ENCODE measurements around the gene SLC13A4. TPM values are rescaled to one million over a fixed set of nuclear protein-coding genes. Genes with fewer than 3 reads are reported as not detected.

SLC13A4 gene
- total and polyA plus RNA-seq, 8 donors, result 0.31 to 1.7 (median 1.6) TPM; not detected in 5

GRCh38 chr7:135756191-135756590 is 28.2 kb upstream of the SLC13A4 start:
- intact Hi-C loops (cut with DNase I; ENCODE audit: low total_unique reads), result no loop called here
- Histone ChIP-seq H3K4me3 (no peak overlapping the region), H3K4me1 (peaks cover 0 to 9% (median 0%) of the 10 kb centered on the region in 4 donors), H3K36me3 (no peaks in the 10 kb centered on the region), H3K27me3 (peaks cover 0 to 5% (median 0%) of the 10 kb centered on the region in 3 donors), H3K9me3 (no peaks in the 10 kb centered on the region), H3K27ac (peak overlapping the region in 1 of 5 donors; percentile 64)
- TF ChIP-seq, protein P1, sequence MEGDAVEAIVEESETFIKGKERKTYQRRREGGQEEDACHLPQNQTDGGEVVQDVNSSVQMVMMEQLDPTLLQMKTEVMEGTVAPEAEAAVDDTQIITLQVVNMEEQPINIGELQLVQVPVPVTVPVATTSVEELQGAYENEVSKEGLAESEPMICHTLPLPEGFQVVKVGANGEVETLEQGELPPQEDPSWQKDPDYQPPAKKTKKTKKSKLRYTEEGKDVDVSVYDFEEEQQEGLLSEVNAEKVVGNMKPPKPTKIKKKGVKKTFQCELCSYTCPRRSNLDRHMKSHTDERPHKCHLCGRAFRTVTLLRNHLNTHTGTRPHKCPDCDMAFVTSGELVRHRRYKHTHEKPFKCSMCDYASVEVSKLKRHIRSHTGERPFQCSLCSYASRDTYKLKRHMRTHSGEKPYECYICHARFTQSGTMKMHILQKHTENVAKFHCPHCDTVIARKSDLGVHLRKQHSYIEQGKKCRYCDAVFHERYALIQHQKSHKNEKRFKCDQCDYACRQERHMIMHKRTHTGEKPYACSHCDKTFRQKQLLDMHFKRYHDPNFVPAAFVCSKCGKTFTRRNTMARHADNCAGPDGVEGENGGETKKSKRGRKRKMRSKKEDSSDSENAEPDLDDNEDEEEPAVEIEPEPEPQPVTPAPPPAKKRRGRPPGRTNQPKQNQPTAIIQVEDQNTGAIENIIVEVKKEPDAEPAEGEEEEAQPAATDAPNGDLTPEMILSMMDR (IDR thresholded peaks at IDR 0.05), result no peak
- TF ChIP-seq POLR2AphosphoS5 (IDR thresholded peaks at IDR 0.05), result no peak
- no peak for TF ChIP-seq POLR2A (IDR thresholded peaks at IDR 0.05)
- no peak for TF ChIP-seq EP300 (IDR thresholded peaks at IDR 0.05)
- no peak for DNase-seq
- 33 to 44% (median 41%) methylated on average over 5 of the region's 5 CpGs for WGBS, 5 donors

DNA sequence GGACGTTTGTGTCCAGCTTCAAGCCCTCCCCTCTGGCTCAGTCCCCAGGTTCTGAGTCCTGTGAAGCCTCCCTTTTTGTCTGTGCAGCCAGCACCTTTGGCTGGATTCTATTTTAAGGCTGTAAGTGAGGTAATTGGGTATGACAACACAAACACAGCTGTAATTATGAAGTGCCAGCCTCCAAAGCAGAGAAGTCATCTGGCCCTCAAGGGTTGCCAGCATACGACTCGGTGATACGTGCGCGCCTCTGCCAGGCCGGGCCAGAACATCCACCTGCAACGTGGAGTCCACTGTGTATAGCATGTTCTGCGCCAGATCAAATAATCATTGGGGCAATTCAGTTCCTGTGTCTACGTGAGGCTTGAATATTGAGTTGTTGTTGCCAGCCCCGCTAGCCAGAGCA is 27.4 kb upstream of the SLC13A4 start:
- H3K4me3 ChIP-seq, result no peak overlapping the region
- 75 to 94% (median 88%) methylated on average over 11 of the region's 11 CpGs for WGBS, 5 donors
- peak overlapping the region in 1 of 5 donors; percentile 64 for H3K27ac ChIP-seq

DNA sequence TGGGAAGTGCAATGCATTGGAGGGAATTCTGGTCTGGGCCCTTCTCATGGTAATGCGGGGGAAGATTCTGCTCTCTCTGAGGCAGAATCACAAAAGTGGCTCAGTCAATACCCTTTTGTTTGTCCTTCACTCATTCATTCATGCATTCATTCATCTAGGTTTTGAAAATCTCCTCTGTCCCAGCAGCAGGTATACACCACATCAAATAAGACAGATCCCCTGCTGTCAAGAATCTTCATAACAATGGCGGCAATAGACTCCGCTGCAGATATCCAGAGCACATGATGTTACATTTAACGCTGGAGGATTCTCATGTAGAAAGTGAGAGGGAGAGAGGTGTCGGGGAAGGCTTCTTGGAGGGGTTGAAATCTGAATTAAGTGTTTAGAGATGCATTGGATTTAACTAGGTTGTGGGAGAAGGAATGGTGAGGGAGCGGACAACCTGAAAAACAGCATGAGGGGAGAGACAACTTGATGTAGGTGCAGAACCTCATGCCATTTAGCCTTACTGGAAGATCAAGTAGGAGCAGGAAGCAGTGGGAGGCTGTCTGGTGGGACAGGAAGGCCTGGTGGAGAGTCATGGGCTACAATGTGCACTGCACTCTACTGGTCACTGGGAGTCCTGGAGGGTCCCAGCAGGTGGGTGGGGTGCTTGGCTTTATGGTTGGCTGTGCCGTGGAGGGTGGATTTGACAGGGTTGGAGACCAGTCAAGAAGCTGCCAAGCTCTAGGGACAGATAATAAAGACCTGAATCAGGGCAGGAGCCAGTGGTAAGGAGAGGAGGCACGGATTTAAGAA is 25.8 kb upstream of the SLC13A4 start:
- WGBS, 5 donors, result 88 to 91% (median 91%) methylated on average over 8 of the region's 8 CpGs
- H3K27ac ChIP-seq, result no peak overlapping the region
- H3K36me3 ChIP-seq, result no peaks in the 10 kb centered on the region
- TF ChIP-seq EP300 (IDR thresholded peaks at IDR 0.05), result no peak
- TF ChIP-seq, protein P1 (IDR thresholded peaks at IDR 0.05), result no peak
- TF ChIP-seq POLR2AphosphoS5 (IDR thresholded peaks at IDR 0.05), result no peak
- TF ChIP-seq POLR2A (IDR thresholded peaks at IDR 0.05), result no peak
- H3K27me3 ChIP-seq, result peaks cover 0 to 5% (median 0%) of the 10 kb centered on the region in 3 donors
- H3K4me3 ChIP-seq, result no peak overlapping the region
- no peak for DNase-seq
- intact Hi-C loops (cut with DNase I; ENCODE audit: low total_unique reads), result no loop called here
- no peaks in the 10 kb centered on the region for H3K9me3 ChIP-seq
- H3K4me1 ChIP-seq, result peaks cover 0 to 9% (median 3%) of the 10 kb centered on the region in 4 donors

More for the DNA sequence above, 27.4 kb upstream of the SLC13A4 start:
- DNase-seq, result peak in 1 of 2 donors; percentile 35
- Histone ChIP-seq H3K4me1 (peaks cover 0 to 9% (median 0%) of the 10 kb centered on the region in 4 donors), H3K9me3 (no peaks in the 10 kb centered on the region), H3K36me3 (no peaks in the 10 kb centered on the region), H3K27me3 (peaks cover 0 to 5% (median 0%) of the 10 kb centered on the region in 3 donors)
- intact Hi-C loops (cut with DNase I; ENCODE audit: low total_unique reads), result no loop called here
- TF ChIP-seq POLR2A (IDR thresholded peaks at IDR 0.05), result no peak
- no peak for TF ChIP-seq POLR2AphosphoS5 (IDR thresholded peaks at IDR 0.05)
- TF ChIP-seq EP300 (IDR thresholded peaks at IDR 0.05), result no peak
- TF ChIP-seq, protein P1 (IDR thresholded peaks at IDR 0.05), result no peak

GRCh38 chr7:135748770-135749169 is 20.8 kb upstream of the SLC13A4 start, which contains the start of gene FAM180A:
Gene FAM180A (minus strand): TSS chr7:135748813. CDS start chr7:135748580, 233 bp downstream.
- H3K4me3 ChIP-seq, result peak within 1 kb of the TSS in 3 of 4 donors; percentile 5 to 33 (median 5)
- 54 to 79% (median 74%) methylated on average over 11 of the region's 11 CpGs for WGBS, 5 donors
- H3K36me3 ChIP-seq, result no peaks in the 10 kb centered on the region
- no peaks in the 10 kb centered on the region for H3K9me3 ChIP-seq
- H3K27me3 ChIP-seq, result no peaks in the 10 kb centered on the region
- intact Hi-C loops (cut with DNase I; ENCODE audit: low total_unique reads), result no loop called here
- peak in 1 of 2 donors; percentile 48 for DNase-seq
- TF ChIP-seq POLR2AphosphoS5 (IDR thresholded peaks at IDR 0.05) (peak in 1 of 3 donors; percentile 6), EP300 (IDR thresholded peaks at IDR 0.05) (no peak)
- TF ChIP-seq, protein P1 (IDR thresholded peaks at IDR 0.05), result no peak
- H3K27ac ChIP-seq, result peak within 1 kb of the TSS in 3 of 5 donors; percentile 57 to 81 (median 58)
- H3K4me1 ChIP-seq, result peaks cover 0 to 11% (median 5%) of the 10 kb centered on the region in 4 donors
